Memory B cell (primary cell): ENCODE results near the gene NLGN3.
"Not testable (repeated sequence)": the region's sequence is repeated elsewhere in the genome, so short reads cannot be mapped to it uniquely, and the experiment has no call there.

Experiments used
- ATAC-seq: fragments of 150-1000 bp; cut with Tn5 transposase; 2 replicates; pipeline ENCODE4 v1.10.0; 2021; ENCODE audit warnings: low read depth, mild to moderate bottlenecking, moderate library complexity
- DNase-seq, 2 donors: peaks; one replicate each; pipeline ENCODE4 v3.0.0; 2022; ENCODE audit warnings: low spot score in 2 of 2
- H3K27ac Mint-ChIP-seq: one replicate; pipeline ENCODE4 v1.8.0; 2022; ENCODE audit warnings: mild to moderate bottlenecking, moderate library complexity, mixed read lengths
- H3K27me3 Mint-ChIP-seq: one replicate; pipeline ENCODE4 v1.8.0; 2022; ENCODE audit warnings: mixed read lengths
- H3K36me3 Mint-ChIP-seq: one replicate; pipeline ENCODE4 v1.8.0; 2022; ENCODE audit warnings: mild to moderate bottlenecking, mixed read lengths
- H3K4me1 Mint-ChIP-seq: one replicate; pipeline ENCODE4 v1.8.0; 2022; ENCODE audit warnings: mixed read lengths
- H3K4me3 Mint-ChIP-seq: one replicate; pipeline ENCODE4 v1.8.0; 2022; ENCODE audit warnings: mild to moderate bottlenecking, moderate library complexity, mixed read lengths
- H3K9me3 Mint-ChIP-seq: one replicate; pipeline ENCODE4 v1.8.0; 2022; ENCODE audit warnings: mixed read lengths

Gene NLGN3

DNA sequence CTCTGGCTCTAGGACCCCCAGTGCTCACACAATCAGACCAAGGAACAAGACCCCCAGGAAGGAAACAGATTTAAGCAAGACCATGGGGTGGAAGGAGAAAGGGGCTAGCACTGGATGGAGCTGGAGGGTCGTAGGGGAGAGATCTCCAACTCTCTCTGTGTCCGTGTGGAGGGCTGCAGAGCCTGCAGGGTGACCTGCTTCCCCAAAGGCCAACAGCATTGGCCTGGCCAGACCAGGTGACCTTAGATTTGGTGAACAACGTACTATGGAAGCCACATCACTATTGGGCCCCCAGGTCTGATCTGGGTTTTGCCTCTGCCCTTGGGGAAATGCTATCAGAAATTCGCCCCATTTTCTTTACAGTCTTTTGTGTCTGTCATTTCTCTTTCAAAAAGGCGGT, 26.0 kb downstream of the NLGN3 start:
- DNase-seq (no peak), ATAC-seq (no peak)
- Mint-ChIP-seq H3K36me3 (peaks cover 11% of the 10 kb centered on the region), H3K27ac (no peak overlapping the region), H3K4me1 (peaks cover 11% of the 10 kb centered on the region), H3K9me3 (no peaks in the 10 kb centered on the region), H3K4me3 (no peak overlapping the region), H3K27me3 (no peaks in the 10 kb centered on the region)

DNA sequence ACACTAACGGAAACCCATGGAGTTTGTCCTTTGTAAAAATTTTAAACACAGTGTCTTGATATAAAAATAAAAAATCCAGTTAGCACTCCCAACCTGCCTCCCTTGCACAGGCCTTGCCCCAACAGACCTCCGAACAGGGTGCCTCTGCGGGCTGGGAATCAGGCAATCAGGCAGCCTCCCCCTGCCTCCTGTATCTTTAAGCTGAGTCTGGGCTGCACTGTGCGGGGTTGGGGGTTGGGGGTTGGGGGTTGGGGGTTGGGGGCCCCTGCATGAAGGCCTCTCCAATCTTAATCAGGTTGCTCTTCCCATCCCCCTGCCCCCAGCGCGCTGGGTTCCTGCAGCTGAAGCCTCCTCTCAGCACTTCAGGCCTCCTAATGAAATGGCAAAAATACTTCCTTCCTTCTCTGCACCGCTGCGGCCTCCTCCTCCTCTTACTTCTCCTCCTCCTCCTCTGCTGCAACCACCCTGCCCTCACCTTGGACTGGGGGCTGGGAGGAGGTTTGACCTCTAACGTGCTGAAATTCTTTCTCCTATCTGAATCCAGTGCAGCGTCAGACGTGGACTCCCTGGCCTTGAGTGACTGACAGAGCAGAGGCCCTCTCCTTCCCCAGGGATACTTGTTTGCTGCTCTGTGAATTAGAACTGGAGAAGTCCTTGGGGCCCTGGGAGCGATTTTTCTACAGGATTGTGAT, 26.6 kb downstream of the NLGN3 start:
- no peak for ATAC-seq
- Mint-ChIP-seq H3K4me1 (peaks cover 11% of the 10 kb centered on the region), H3K27me3 (no peaks in the 10 kb centered on the region), H3K36me3 (peaks cover 11% of the 10 kb centered on the region), H3K9me3 (no peaks in the 10 kb centered on the region), H3K4me3 (no peak overlapping the region), H3K27ac (no peak overlapping the region)
- DNase-seq = no peak

DNA sequence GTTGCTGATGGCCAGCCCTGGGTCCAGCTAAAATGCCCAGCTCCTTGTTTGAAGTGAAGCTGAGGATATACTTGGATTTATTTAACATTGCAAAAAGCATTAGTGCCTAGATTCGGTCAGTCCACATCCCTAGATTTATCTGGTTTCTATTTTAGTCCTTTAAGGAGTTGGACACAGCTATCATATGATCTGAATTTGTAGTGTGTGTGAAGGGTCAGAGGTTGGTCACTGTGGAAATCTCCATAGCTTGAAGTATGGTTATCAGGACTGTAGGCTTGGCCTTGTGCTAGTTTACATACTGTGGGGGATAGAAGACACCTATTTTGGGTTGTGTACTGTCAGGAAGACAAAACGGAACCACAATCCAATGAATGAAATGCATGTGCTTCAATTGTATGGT, 28.8 kb downstream of the NLGN3 start:
- no peaks in the 10 kb centered on the region for H3K9me3 Mint-ChIP-seq
- H3K27me3 Mint-ChIP-seq = no peaks in the 10 kb centered on the region
- H3K4me3 Mint-ChIP-seq = no peak overlapping the region
- H3K27ac Mint-ChIP-seq = no peak overlapping the region
- peaks cover 9% of the 10 kb centered on the region for H3K4me1 Mint-ChIP-seq
- DNase-seq (no peak), ATAC-seq (no peak)
- peaks cover 9% of the 10 kb centered on the region for H3K36me3 Mint-ChIP-seq

DNA sequence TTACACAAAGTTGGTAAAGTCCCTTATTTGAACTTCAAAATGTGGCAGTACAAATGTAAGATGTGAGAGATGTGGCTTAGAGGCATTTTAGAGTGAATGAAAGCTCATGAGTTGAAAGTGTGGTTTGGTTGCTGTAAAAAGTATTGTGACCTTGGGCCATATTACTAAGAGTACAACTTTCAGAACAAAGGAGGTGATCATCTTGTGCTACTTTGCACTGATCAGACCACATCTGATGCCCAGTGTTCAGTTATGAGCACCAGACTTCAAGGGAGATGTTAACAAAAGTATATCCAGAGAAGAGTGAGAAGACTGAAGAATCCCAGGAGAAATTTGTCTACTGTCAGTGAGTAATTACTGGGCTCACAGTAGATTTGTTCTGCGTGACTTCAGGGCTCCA, 30.2 kb downstream of the NLGN3 start:
- Mint-ChIP-seq H3K9me3 (no peaks in the 10 kb centered on the region), H3K4me3 (no peak overlapping the region), H3K27ac (no peak overlapping the region), H3K27me3 (no peaks in the 10 kb centered on the region), H3K36me3 (peaks cover 9% of the 10 kb centered on the region), H3K4me1 (peaks cover 12% of the 10 kb centered on the region)
- ATAC-seq (no peak), DNase-seq (no peak)

DNA sequence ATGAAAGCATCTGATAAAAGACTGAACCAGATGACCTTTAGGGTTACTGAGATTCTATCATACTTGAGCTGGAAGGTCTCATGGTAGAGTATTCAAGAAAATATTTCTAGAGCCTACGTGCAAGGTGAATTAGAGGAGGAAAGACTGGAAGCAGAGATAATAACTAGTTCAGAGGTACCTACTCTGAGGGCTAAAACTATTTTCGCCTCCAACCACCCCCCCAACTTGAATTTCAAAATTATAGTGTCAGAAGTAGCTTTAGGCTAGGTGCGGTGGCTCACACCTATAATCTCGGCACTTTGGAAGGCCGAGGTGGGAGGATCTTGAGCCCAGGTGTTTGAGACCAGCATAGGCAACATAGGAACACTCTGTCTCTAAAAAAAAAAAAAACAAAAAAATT, 30.9 kb downstream of the NLGN3 start:
- Mint-ChIP-seq H3K9me3 (no peaks in the 10 kb centered on the region), H3K36me3 (peaks cover 9% of the 10 kb centered on the region), H3K27ac (no peak overlapping the region), H3K4me1 (peaks cover 10% of the 10 kb centered on the region), H3K4me3 (no peak overlapping the region), H3K27me3 (no peaks in the 10 kb centered on the region)
- no peak for ATAC-seq
- no peak for DNase-seq

DNA sequence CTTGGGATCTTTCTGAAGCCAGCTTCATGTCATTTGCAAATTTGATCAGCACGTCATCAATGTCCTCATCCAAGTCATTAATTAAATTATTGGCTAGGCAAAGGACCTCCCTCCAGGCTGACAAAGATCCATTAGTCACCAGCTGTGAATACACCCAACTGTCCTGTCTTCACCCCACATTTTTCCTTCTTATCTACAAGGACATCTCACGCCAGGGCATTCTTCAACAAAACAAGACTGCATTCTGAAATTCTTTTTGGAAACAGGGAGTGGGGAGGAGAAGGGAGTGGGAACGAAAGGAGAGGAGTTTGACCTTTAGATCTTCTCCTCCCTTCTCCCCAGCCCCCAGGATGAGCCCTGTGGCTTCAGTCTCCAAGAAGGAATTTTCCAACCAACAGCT, 32.7 kb downstream of the NLGN3 start:
- H3K27me3 Mint-ChIP-seq = no peaks in the 10 kb centered on the region
- H3K36me3 Mint-ChIP-seq = peaks cover 7% of the 10 kb centered on the region
- H3K4me3 Mint-ChIP-seq = no peak overlapping the region

DNA sequence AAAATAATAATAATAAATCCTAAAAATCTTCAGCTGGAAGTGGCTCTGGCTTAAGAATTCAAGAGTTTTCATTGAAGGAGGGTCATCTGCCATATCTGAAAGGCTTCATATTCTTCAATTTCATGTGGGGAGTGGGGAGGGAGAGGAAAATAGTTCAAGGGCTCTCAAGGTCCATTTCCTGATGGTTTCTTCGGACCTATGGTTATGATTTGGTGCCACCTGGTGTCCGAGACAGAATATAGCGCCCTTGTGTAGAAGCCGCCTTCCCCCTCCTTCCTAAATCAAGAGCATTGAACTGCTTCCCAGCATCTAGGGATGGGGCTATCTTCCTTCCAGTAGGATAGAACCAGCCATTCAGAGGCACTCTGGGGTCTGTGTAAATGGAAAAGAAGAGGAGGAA, 34.3 kb downstream of the NLGN3 start:
- H3K4me1 Mint-ChIP-seq = peaks cover 3% of the 10 kb centered on the region
- DNase-seq (peak; percentile 29 to 46), ATAC-seq (no peak)
- H3K4me3 Mint-ChIP-seq = no peak overlapping the region
- H3K36me3 Mint-ChIP-seq = peaks cover 4% of the 10 kb centered on the region
- H3K27me3 Mint-ChIP-seq = no peaks in the 10 kb centered on the region
- no peaks in the 10 kb centered on the region for H3K9me3 Mint-ChIP-seq
- no peak overlapping the region for H3K27ac Mint-ChIP-seq

More for the DNA sequence above, 32.7 kb downstream of the NLGN3 start:
- Mint-ChIP-seq H3K4me1 (peaks cover 6% of the 10 kb centered on the region), H3K9me3 (no peaks in the 10 kb centered on the region), H3K27ac (no peak overlapping the region)
- DNase-seq (no peak), ATAC-seq (no peak)

DNA sequence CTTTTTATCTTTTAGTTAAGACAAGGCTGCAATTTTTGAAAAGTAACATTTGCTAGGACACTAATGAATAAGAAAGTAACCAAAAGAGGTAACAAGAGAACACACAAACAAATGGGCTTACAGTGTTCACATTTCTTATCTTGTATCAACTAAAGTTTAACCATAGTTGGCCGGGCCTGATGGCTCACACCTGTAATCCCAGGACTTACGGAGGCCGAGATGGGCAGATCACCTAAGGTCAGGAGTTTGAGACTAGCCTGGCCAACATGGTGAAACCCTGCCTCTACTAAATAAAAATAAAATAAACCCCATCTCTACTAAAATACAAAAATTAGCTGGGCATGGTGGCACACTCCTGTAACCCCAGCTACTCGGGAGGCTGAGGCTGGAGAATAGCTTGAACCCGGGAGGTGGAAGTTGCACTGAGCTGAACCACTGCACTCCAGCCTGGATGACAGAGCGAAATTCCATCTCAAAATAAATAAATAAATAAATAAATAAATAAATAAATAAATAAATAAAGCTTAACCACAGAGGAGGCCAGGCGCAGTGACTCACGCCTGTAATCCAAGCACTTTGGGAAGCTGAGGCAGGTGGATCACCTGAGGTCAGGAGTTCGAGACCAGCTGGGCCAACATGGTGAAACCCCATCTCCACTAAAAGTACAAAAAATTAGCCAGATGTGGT, 36.1 kb downstream of the NLGN3 start:
- not testable (repeated sequence) for H3K27me3 Mint-ChIP-seq, DNase-seq, H3K9me3 Mint-ChIP-seq, ATAC-seq, H3K4me1 Mint-ChIP-seq, H3K4me3 Mint-ChIP-seq, H3K36me3 Mint-ChIP-seq
- H3K27ac Mint-ChIP-seq = peak overlapping the region; percentile 38

DNA sequence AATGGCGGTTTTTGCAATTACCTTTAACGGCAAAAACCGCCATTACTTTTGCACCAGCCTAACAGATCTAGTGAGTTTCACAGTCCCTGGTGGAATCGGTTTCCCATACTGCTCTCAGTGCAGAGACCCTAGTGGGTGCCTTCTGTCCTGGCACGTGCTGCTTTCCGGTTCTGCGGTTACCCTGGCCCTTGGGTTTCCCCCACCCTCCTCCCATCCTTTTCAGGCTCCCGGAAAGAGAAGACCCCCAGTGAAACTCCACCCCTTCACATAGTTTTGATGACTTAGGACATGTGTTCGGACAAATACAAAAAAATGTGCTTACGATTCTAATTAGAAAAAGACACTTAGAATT, 36.9 kb downstream of the NLGN3 start:
- Mint-ChIP-seq H3K27me3 (no peaks in the 10 kb centered on the region), H3K27ac (peak overlapping the region; percentile 95), H3K36me3 (peaks cover 4% of the 10 kb centered on the region), H3K9me3 (no peaks in the 10 kb centered on the region), H3K4me1 (peaks cover 3% of the 10 kb centered on the region), H3K4me3 (peak overlapping the region; percentile 95)
- ATAC-seq (peak; percentile 64), DNase-seq (peak; percentile 21 to 39)

DNA sequence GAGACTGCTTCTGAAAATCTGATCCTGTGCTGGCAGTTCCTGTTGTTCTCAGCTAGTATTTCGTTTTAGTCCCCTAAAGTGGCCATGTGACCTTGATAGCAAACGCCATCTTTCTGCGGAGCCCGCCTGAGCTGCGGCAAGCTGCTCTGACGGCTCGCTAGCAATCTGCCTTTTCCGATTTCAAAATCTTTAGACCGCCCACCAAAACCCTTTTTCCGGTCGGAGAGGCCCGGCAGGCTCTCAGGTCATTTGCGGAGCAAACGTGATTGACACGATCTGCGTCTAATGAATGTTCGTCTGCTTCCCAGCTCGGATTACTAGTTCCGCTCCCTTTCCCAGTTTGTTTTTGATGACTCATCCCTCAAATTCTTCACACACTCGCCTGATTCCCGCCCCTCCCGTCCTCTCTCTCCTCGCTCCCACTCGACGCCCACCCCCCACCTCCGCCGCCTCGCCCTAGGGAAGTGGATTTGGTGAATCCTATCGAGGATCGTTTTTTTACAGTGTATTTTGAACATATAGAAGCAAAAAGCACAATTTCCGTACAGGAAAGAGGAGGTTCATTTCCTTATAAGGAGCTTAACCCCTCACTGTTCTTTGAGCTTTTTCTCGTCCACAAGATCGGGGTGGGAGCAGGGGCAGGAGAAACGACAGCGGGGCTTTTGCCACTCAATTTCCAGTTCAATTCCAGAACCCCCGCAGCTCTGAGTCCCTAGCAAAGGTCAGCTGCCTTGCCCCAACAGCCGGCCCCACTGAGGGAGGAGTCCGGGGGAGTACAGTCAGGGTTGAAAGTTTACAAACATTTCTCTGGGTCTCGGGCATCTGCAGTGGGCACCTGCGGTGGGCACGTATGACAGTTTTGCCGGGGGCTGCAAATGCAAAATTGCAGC, 37.5 kb downstream of the NLGN3 start:
- peak; percentile 91 for ATAC-seq
- Mint-ChIP-seq H3K36me3 (peaks cover 2% of the 10 kb centered on the region), H3K27ac (peak overlapping the region; percentile 95), H3K27me3 (no peaks in the 10 kb centered on the region), H3K9me3 (no peaks in the 10 kb centered on the region), H3K4me1 (peaks cover 7% of the 10 kb centered on the region), H3K4me3 (peak overlapping the region; percentile 95)
- DNase-seq = peak; percentile 57 to 69

DNA sequence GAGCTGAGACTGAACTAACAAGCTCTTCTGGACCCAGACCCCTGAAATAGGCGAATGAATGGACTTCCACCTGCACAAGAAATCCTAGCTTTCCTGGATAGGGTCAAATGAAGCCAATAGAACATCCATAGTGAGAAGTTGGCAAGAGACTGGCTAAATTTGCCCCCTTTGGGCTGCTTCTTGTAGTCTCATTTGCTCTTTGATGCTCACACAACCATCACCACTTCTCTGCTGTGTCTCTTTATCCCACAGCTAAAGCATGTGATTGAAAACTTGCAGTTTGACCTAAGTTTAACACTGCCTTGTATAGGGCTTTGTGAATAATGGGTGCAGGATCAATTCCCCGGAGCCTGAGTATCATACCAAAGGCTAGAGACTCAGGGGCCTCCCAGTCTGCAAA, 38.2 kb downstream of the NLGN3 start:
- Mint-ChIP-seq H3K27me3 (no peaks in the 10 kb centered on the region), H3K4me3 (peak overlapping the region; percentile 95)
- no peak for DNase-seq

DNA sequence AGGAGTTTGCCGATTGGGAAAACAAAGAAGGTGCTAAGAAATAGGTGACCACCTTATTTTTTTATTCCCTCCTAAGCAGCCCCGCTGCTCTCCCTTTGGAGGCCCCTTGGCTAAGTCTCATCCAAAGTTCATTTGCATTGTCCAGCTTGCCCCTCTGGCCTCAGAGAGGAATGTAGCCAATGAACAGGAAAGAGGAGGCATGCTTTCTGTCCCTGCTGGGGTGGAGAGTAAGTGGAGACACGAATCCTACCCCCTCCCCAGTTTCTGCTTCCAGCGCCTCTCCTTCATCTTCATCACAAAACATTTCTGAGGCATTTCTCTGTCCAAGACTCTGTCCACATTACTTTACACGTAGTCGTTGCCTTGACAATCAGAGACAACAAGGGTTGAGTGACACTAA, 38.7 kb downstream of the NLGN3 start:
- ATAC-seq (no peak), DNase-seq (no peak)
- no peaks in the 10 kb centered on the region for H3K9me3 Mint-ChIP-seq
- peaks cover 7% of the 10 kb centered on the region for H3K4me1 Mint-ChIP-seq
- H3K27ac Mint-ChIP-seq = no peak overlapping the region
- H3K4me3 Mint-ChIP-seq = no peak overlapping the region
- no peaks in the 10 kb centered on the region for H3K27me3 Mint-ChIP-seq
- no peaks in the 10 kb centered on the region for H3K36me3 Mint-ChIP-seq

More for the DNA sequence above, 38.2 kb downstream of the NLGN3 start:
- peak overlapping the region; percentile 95 for H3K27ac Mint-ChIP-seq
- H3K36me3 Mint-ChIP-seq = no peaks in the 10 kb centered on the region
- peaks cover 7% of the 10 kb centered on the region for H3K4me1 Mint-ChIP-seq
- H3K9me3 Mint-ChIP-seq = no peaks in the 10 kb centered on the region
- no peak for ATAC-seq

DNA sequence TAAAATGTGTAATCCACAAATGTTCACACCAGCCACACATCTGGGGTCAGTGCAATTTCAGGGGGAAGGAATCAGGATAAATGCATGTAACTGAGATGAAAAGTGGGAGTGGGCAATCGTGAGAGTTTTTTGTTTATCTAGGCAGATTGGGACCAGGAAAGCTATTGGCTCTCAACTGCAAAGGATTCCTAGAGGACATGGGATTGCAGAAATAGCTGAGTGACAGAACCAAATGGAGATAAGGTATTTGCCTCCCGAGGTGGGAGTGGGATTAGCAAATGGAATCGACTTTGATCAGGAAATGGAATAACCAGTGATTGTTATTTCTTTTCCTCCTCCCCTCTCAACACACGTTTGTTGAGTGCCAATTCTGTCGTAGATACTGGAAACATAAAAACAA, 39.5 kb downstream of the NLGN3 start:
- Mint-ChIP-seq H3K9me3 (no peaks in the 10 kb centered on the region), H3K4me3 (no peak overlapping the region), H3K27me3 (no peaks in the 10 kb centered on the region), H3K27ac (no peak overlapping the region), H3K36me3 (no peaks in the 10 kb centered on the region), H3K4me1 (peaks cover 3% of the 10 kb centered on the region)
- ATAC-seq (no peak), DNase-seq (no peak)

DNA sequence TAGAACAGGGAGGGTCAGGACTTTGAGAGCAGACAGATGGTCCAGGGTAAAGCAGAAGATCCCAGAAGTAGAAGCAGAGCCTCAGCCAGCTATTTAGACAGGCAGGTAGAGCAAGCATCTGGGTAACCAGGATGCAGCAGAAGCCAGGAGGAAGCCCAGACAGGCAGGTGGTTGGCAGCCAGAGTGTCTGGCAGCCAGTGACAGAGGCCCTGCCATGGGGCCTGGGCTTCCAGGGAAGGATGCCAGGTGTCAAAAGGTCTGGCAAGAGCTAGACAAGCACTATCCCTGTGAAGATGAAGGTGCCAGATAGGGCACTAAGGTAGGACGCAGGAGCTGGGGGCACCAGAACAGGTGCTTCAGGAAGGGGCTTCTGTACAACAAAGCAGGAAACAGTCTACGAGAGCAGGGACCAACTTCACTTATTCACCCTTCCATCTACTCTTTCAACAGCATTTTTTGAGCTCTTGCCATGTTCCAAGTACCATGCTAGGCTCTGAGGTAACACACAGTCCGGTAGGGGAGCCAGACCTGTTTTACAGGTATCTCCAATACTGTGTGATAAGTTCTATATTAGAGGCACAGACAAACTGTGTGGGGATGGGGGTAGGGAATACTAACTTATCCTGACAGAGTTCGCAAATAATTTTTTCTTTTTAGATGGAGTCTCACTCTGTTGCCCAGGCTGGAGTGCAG, 40.3 kb downstream of the NLGN3 start:
- H3K36me3 Mint-ChIP-seq = no peaks in the 10 kb centered on the region
- H3K27ac Mint-ChIP-seq = peak overlapping the region; percentile 73
- H3K4me3 Mint-ChIP-seq = no peak overlapping the region
- ATAC-seq (no peak), DNase-seq (no peak)
- H3K27me3 Mint-ChIP-seq = no peaks in the 10 kb centered on the region
- peaks cover 3% of the 10 kb centered on the region for H3K4me1 Mint-ChIP-seq
- no peaks in the 10 kb centered on the region for H3K9me3 Mint-ChIP-seq
